ENCODE data around the gene MED13L.

DNA sequence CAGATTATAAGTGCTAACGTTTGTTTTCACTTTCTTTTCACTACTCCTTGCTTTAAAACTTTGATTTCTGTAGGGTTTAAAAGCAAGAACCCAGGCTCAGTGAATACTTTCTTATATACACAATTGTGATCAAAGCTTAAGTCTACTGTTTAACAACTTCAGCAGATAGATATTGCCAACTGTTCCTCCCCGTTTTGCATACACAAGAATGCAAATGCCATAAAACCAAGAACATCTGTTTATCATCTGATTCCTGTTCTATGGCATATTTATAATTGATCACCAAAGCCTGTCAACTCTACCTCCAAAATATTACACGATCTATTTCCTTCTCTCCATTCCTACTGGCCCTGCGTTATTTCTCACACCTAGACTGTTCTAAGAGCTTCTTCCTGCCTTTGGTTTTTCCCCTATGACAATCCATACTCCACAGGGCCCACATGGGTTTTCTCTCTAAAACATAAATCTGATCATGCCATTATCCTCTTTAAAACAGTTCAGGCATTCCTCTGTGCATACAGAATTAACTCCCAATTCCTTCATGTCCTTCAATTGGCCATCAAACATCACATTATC, 15.9 kb downstream of the MED13L start:
- TF ChIP-seq POLR2A (IDR thresholded peaks at IDR 0.05) = no peak
- peak in 1 of 3 donors; percentile 45 for TF ChIP-seq POLR2AphosphoS5 (IDR thresholded peaks at IDR 0.05)
- TF ChIP-seq, protein P1, sequence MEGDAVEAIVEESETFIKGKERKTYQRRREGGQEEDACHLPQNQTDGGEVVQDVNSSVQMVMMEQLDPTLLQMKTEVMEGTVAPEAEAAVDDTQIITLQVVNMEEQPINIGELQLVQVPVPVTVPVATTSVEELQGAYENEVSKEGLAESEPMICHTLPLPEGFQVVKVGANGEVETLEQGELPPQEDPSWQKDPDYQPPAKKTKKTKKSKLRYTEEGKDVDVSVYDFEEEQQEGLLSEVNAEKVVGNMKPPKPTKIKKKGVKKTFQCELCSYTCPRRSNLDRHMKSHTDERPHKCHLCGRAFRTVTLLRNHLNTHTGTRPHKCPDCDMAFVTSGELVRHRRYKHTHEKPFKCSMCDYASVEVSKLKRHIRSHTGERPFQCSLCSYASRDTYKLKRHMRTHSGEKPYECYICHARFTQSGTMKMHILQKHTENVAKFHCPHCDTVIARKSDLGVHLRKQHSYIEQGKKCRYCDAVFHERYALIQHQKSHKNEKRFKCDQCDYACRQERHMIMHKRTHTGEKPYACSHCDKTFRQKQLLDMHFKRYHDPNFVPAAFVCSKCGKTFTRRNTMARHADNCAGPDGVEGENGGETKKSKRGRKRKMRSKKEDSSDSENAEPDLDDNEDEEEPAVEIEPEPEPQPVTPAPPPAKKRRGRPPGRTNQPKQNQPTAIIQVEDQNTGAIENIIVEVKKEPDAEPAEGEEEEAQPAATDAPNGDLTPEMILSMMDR (IDR thresholded peaks at IDR 0.05) = no peak
- TF ChIP-seq EP300 (IDR thresholded peaks at IDR 0.05; ENCODE audit: low read depth) = no peak

Data from transverse colon (tissue), 4 donors.